HepG2 (cell line): Measurements from ENCODE around the gene DNM3. TPM values are rescaled to one million over a fixed set of nuclear protein-coding genes. Genes with fewer than 3 reads are reported as not detected.

Experiments
- ATAC-seq: fragments of 200-7000 bp; cut with Tn5 transposase; 3 replicates; pipeline ENCODE4 v1.9.1; 2020; ENCODE audit warnings: mild to moderate bottlenecking, moderate library complexity
- BruUV-seq: library from RNA; stranded (reverse); fragments of 400-500 nt; replicated peaks from 2 replicates; lab custom pipeline; 2021; lab: Mats Ljungman, UMichigan
- CTCF ChIA-PET: fragments of 300-600 bp; formaldehyde crosslinking; extraction: SDS; loops from one replicate; lab custom pipeline; 2021; ENCODE audit warnings: low total read pairs, inconsistent platforms, low intra/inter-chr PET ratio; lab: Yijun Ruan, JAX
- POLR2A ChIA-PET: fragments of 350-600 bp; sonication (Branson Sonifier 250); formaldehyde crosslinking; loops from one replicate; lab custom pipeline; 2020; ENCODE audit warnings: antibody characterized with exemption, inconsistent platforms; lab: Yijun Ruan, JAX
- DNase-seq: peaks from one replicate; pipeline ENCODE4 v3.0.0-alpha.2; 2015; ENCODE audit warnings: low spot score
- FAIRE-seq: peaks from 3 replicates; lab custom pipeline; 2011; peaks lifted over from hg19 to GRCh38; lab: Jason Lieb, UNC
- H2AFZ ChIP-seq: one replicate; pipeline ENCODE4 v1.6.1; 2011; ENCODE audit warnings: low read length, inconsistent platforms
- H3K27ac ChIP-seq: fragments of 300-600 bp; 3 replicates; pipeline ENCODE4 v1.8.0; 2011; ENCODE audit warnings: mixed run types, mild to moderate bottlenecking, mixed read lengths, low read length, inconsistent platforms; ENCODE audit not compliant: insufficient read depth; ENCODE audit errors: extremely low read length
- H3K27me3 ChIP-seq, 2 experiments: fragments of 200-600 bp in 1 of 2; 2 replicates in 1 of 2; 3 replicates in 1 of 2; pipeline versions ENCODE4 v1.6.0 to v1.8.0; 2011; ENCODE audit warnings: low read length in 2 of 2, mild to moderate bottlenecking in 2 of 2, moderate library complexity in 2 of 2, inconsistent platforms in 1 of 2; ENCODE audit not compliant: insufficient read depth in 2 of 2, control insufficient read depth in 1 of 2
- H3K36me3 ChIP-seq, 2 experiments: fragments of 200-600 bp in 1 of 2; replicated peaks in 1 of 2; 2 replicates in 1 of 2; 3 replicates in 1 of 2; pipeline versions ENCODE4 v1.5.1 to v1.8.0; 2011; ENCODE audit warnings: low read length in 2 of 2, inconsistent platforms in 1 of 2; ENCODE audit not compliant: insufficient read depth in 2 of 2, control insufficient read depth in 1 of 2
- H3K4me1 ChIP-seq: 2 replicates; pipeline ENCODE4 v1.5.1; 2012; ENCODE audit warnings: low read length, inconsistent platforms; ENCODE audit not compliant: insufficient read depth
- H3K4me2 ChIP-seq: 2 replicates; pipeline ENCODE4 v1.6.0; 2011; ENCODE audit warnings: low read depth, low read length, inconsistent platforms
- H3K4me3 ChIP-seq, 3 experiments: fragments of 200-600 bp in 1 of 3; sonication (generic), shearing (Covaris generic) in 1 of 3; replicated peaks in 1 of 3; 2 replicates each; pipeline ENCODE4 v1.5.1; 2011 to 2016; ENCODE audit warnings: low read length in 3 of 3, inconsistent platforms in 2 of 3, low read depth in 2 of 3, mild to moderate bottlenecking in 2 of 3, control low read depth in 1 of 3, mixed read lengths in 1 of 3; ENCODE audit not compliant: insufficient read depth in 1 of 3
- H3K79me2 ChIP-seq: one replicate; pipeline ENCODE4 v1.6.1; 2011; ENCODE audit warnings: low read length, inconsistent platforms; ENCODE audit not compliant: insufficient read depth
- H3K9ac ChIP-seq: 2 replicates; pipeline ENCODE4 v1.6.0; 2011; ENCODE audit warnings: mild to moderate bottlenecking, low read depth, low read length, inconsistent platforms; ENCODE audit not compliant: insufficient read depth
- H3K9me3 ChIP-seq: 2 replicates; pipeline ENCODE4 v1.5.1; 2012; ENCODE audit warnings: mild to moderate bottlenecking, low read length
- H4K20me1 ChIP-seq: 2 replicates; pipeline ENCODE4 v1.6.0; 2011; ENCODE audit warnings: inconsistent platforms, mild to moderate bottlenecking, low read length, moderate library complexity; ENCODE audit not compliant: insufficient read depth
- CAMTA2 ChIP-seq: sonication (generic); formaldehyde crosslinking; IDR thresholded peaks from 2 replicates; pipeline ENCODE4 v1.4.0; 2020; ENCODE audit warnings: mild to moderate bottlenecking, missing genetic modification reagents, borderline replicate concordance
- ETV5 ChIP-seq: IDR thresholded peaks from 2 replicates; pipeline ENCODE4 v1.6.1; 2018; ENCODE audit warnings: missing biosample characterization, missing genetic modification reagents, inconsistent platforms, borderline replicate concordance
- JDP2 ChIP-seq: sonication (generic); formaldehyde crosslinking; IDR thresholded peaks from 2 replicates; pipeline ENCODE4 v1.8.1; 2022; ENCODE audit warnings: missing genetic modification reagents, borderline replicate concordance
- KLF15 ChIP-seq: sonication (generic); formaldehyde crosslinking; IDR thresholded peaks from 2 replicates; pipeline ENCODE4 v1.8.1; 2023; ENCODE audit warnings: borderline replicate concordance, mild to moderate bottlenecking, inconsistent platforms, missing genetic modification reagents, mixed read lengths
- MATR3 ChIP-seq: sonication (generic); formaldehyde crosslinking; IDR thresholded peaks from 2 replicates; pipeline ENCODE4 v1.4.0; 2020; ENCODE audit warnings: missing genetic modification reagents
- NONO ChIP-seq, 2 experiments: fragments of 450-650 bp in 1 of 2; sonication (generic) in 1 of 2; formaldehyde crosslinking in 1 of 2; IDR thresholded peaks in 1 of 2; conservative IDR thresholded peaks in 1 of 2; 2 replicates each; pipeline versions ENCODE4 v1.6.1 to v1.8.0; 2017 to 2022; ENCODE audit warnings: mild to moderate bottlenecking in 1 of 2, missing genetic modification reagents in 1 of 2, moderate library complexity in 1 of 2
- NPAS2 ChIP-seq: sonication (generic); formaldehyde crosslinking; IDR thresholded peaks from 2 replicates; pipeline ENCODE4 v1.8.0; 2022; ENCODE audit warnings: mild to moderate bottlenecking, missing genetic modification reagents, borderline replicate concordance
- POLR2AphosphoS2 ChIP-seq: IDR thresholded peaks from 2 replicates; pipeline ENCODE4 v1.6.1; 2011; ENCODE audit warnings: low read depth, low read length, improper control_type of control experiment
- SNAPC5 ChIP-seq: sonication (generic); formaldehyde crosslinking; IDR thresholded peaks from 2 replicates; pipeline ENCODE4 v1.8.1; 2023; ENCODE audit warnings: mild to moderate bottlenecking, missing genetic modification reagents, borderline replicate concordance
- TFDP1 ChIP-seq: IDR thresholded peaks from 2 replicates; pipeline ENCODE4 v1.6.1; 2016; ENCODE audit warnings: missing compliant biosample characterization, missing genetic modification reagents, borderline replicate concordance
- TP53 ChIP-seq: sonication (generic); formaldehyde crosslinking; conservative IDR thresholded peaks from 2 replicates; pipeline ENCODE4 v1.4.0; 2020; ENCODE audit warnings: missing genetic modification reagents
- TRAFD1 ChIP-seq: sonication (generic); formaldehyde crosslinking; IDR thresholded peaks from 2 replicates; pipeline ENCODE4 v1.5.1; 2020; ENCODE audit warnings: missing genetic modification reagents, mild to moderate bottlenecking, borderline replicate concordance
- ZBTB1 ChIP-seq: sonication (generic); formaldehyde crosslinking; IDR thresholded peaks from 2 replicates; pipeline ENCODE4 v1.4.0; 2020; ENCODE audit warnings: missing genetic modification reagents, borderline replicate concordance
- ZBTB42 ChIP-seq: sonication (generic); formaldehyde crosslinking; IDR thresholded peaks from 2 replicates; pipeline ENCODE4 v1.5.0; 2020; ENCODE audit warnings: mild to moderate bottlenecking, missing genetic modification reagents
- ZFP36 ChIP-seq: fragments of 150-350 bp; IDR thresholded peaks from 2 replicates; pipeline ENCODE4 v1.6.1; 2018; ENCODE audit warnings: borderline replicate concordance, low read length, low read depth; ENCODE audit not compliant: partially characterized antibody
- ZNF10 ChIP-seq: sonication (generic); formaldehyde crosslinking; IDR thresholded peaks from 2 replicates; pipeline ENCODE4 v1.4.0; 2020; ENCODE audit warnings: mild to moderate bottlenecking, low read depth, missing genetic modification reagents, borderline replicate concordance
- WGBS: methylation state at CpG from one replicate; pipeline ENCODE4 v1.1.6; 2017; ENCODE audit warnings: low lambda C conversion rate; 5-methylcytosine and 5-hydroxymethylcytosine counted together
- in situ Hi-C: cut with HindIII; loops from 2 replicates; pipeline ENCODE4 v1.10.0; 2017; ENCODE audit warnings: low pct_unique_long_range_greater_than_20kb; ENCODE audit not compliant: extremely low pct_ligation_motif_present
- intact Hi-C: fragments of 100-400 bp; cut with micrococcal nuclease; formaldehyde crosslinking; loops from one replicate; pipeline ENCODE4 v1.10.0; 2022; ENCODE audit not compliant: unreplicated experiment
- polyA plus RNA-seq, 8 experiments: library from polyadenylated mRNA; depleted of rRNA in 3 of 8; stranded (reverse) in 7 of 8; unstranded in 1 of 8; fragments of >200 nt; fragmentation: Illumina TruSeq in 4 of 8; extraction: Trizol in 4 of 8; gene quantifications; 2 replicates each; pipeline versions ENCODE4 v1.2.1 to v1.2.3, GENCODE V29; 2011 to 2016; ENCODE audit warnings: low read depth in 4 of 8, missing spikeins in 1 of 8, mixed read lengths in 1 of 8; ENCODE audit not compliant: insufficient read depth in 1 of 8
- total RNA-seq, 5 experiments: library from RNA; depleted of rRNA; stranded (reverse); fragments of >200 nt; fragmentation: Illumina TruSeq; extraction: Trizol; gene quantifications; 2 replicates each; pipeline ENCODE4 v1.2.3, GENCODE V29; 2016; ENCODE audit warnings: low read depth in 1 of 5

The DNM3 gene
- total and polyA plus RNA-seq, 2 of the 13 experiments (the other 11 are each of a cell fraction or from before 2014, with no cell fraction given), result 0.05 TPM; not detected in 1

- TF ChIP-seq SNAPC5 (CRISPR knock-in tag), result no peak
- no peak for TF ChIP-seq JDP2 (CRISPR knock-in tag)
- TF ChIP-seq NONO (IDR thresholded peaks at IDR 0.05), result no peak
- TF ChIP-seq NONO (CRISPR knock-in tag; conservative IDR thresholded peaks at IDR 0.05), result no peak
- no peak for TF ChIP-seq MATR3 (CRISPR knock-in tag)
- TF ChIP-seq TFDP1 (CRISPR knock-in tag), result no peak
- no peak for TF ChIP-seq ETV5
- no peak for TF ChIP-seq ZBTB1
- TF ChIP-seq TP53 (CRISPR knock-in tag), result no peak
- TF ChIP-seq POLR2AphosphoS2, result no peak
- no peak for TF ChIP-seq CAMTA2 (CRISPR knock-in tag)
- no peak for TF ChIP-seq ZFP36
Observed at GRCh38 chr1:172384656-172385055, 543.4 kb downstream of the DNM3 start (continued).

GRCh38 chr1:172386046-172386445 is 544.7 kb downstream of the DNM3 start:
- Histone ChIP-seq H3K27ac (no peak overlapping the region), H2AFZ (no peak overlapping the region), H3K36me3 (no peaks in the 10 kb centered on the region), H3K9me3 (no peaks in the 10 kb centered on the region), H4K20me1 (no peaks in the 10 kb centered on the region), H3K4me2 (no peak overlapping the region), H3K79me2 (no peaks in the 10 kb centered on the region), H3K27me3 (no peaks in the 10 kb centered on the region), H3K9ac (no peak overlapping the region), H3K4me1 (peaks cover 25% of the 10 kb centered on the region), H3K4me3 (no peak overlapping the region)
- ATAC-seq, result no peak
- no peak for FAIRE-seq
- no peak for DNase-seq
- intact Hi-C loops, result loop anchor here (2.0 kb wide), 1 partner anchor 25 kb away; no protein-coding TSS in a partner anchor
- in situ Hi-C loops, result no loop called here
- WGBS, result 86% methylated on average over 2 of the region's 2 CpGs
- no TSS peak for BruUV-seq
- ChIA-PET POLR2A (no interaction called here), CTCF (no interaction called here)
- TF ChIP-seq TRAFD1 (no peak), ZNF10 (CRISPR knock-in tag) (no peak), NPAS2 (CRISPR knock-in tag) (no peak), ZBTB42 (CRISPR knock-in tag) (no peak), KLF15 (CRISPR knock-in tag) (no peak)
